OCI-LY1 (cell line): ENCODE results near the gene CLIP2.
"Not testable (repeated sequence)": the region's sequence is repeated elsewhere in the genome, so short reads cannot be mapped to it uniquely, and the experiment has no call there.

ENCODE experiments used
- H2AFZ ChIP-seq: fragments of 200-600 bp; sonication (generic), shearing (Covaris generic); 2 replicates; pipeline ENCODE4 v1.6.0; 2014; ENCODE audit warnings: antibody characterized with exemption, mild to moderate bottlenecking, low read length
- H3F3A ChIP-seq: fragments of 200-600 bp; sonication (generic), shearing (Covaris generic); 2 replicates; pipeline ENCODE4 v1.6.0; 2014; ENCODE audit warnings: mild to moderate bottlenecking, antibody characterized with exemption, low read length, moderate library complexity; ENCODE audit not compliant: insufficient read depth
- H3K27ac ChIP-seq: fragments of 200-600 bp; sonication (generic); 2 replicates; pipeline ENCODE4 v1.5.1; 2014; ENCODE audit warnings: low read length, mixed run types, mild to moderate bottlenecking, low read depth; ENCODE audit not compliant: poor library complexity, severe bottlenecking
- H3K27me3 ChIP-seq: fragments of 200-600 bp; sonication (generic); 2 replicates; pipeline ENCODE4 v1.6.0; 2014; ENCODE audit warnings: antibody characterized with exemption, mild to moderate bottlenecking, low read length, moderate library complexity; ENCODE audit not compliant: insufficient read depth
- H3K36me3 ChIP-seq: fragments of 200-600 bp; sonication (generic); 2 replicates; pipeline ENCODE4 v1.6.1; 2014; ENCODE audit warnings: mild to moderate bottlenecking, antibody characterized with exemption, low read length, moderate library complexity, mixed read lengths; ENCODE audit not compliant: insufficient read depth
- H3K4me1 ChIP-seq: fragments of 200-600 bp; sonication (generic); 2 replicates; pipeline ENCODE4 v1.5.1; 2014; ENCODE audit warnings: mild to moderate bottlenecking, low read length, moderate library complexity; ENCODE audit not compliant: insufficient read depth, severe bottlenecking
- H3K4me2 ChIP-seq: fragments of 200-600 bp; sonication (generic), shearing (Covaris generic); 2 replicates; pipeline ENCODE4 v1.6.1; 2014; ENCODE audit warnings: low read length
- H3K4me3 ChIP-seq: fragments of 200-600 bp; sonication (generic); 2 replicates; pipeline ENCODE4 v1.5.1; 2014; ENCODE audit warnings: low read length, low read depth, mild to moderate bottlenecking, mixed read lengths; ENCODE audit not compliant: poor library complexity, severe bottlenecking
- H3K79me2 ChIP-seq: fragments of 200-600 bp; shearing (Covaris generic); 2 replicates; pipeline ENCODE4 v1.6.1; 2016; ENCODE audit warnings: mixed run types, low read length, mixed read lengths; ENCODE audit not compliant: insufficient read depth
- H3K9ac ChIP-seq: fragments of 200-600 bp; sonication (generic), shearing (Covaris generic); 2 replicates; pipeline ENCODE4 v1.6.1; 2014; ENCODE audit warnings: mild to moderate bottlenecking, low read length, mixed read lengths
- H3K9me2 ChIP-seq: fragments of 200-600 bp; sonication (generic), shearing (Covaris generic); 2 replicates; pipeline ENCODE4 v1.6.1; 2014; ENCODE audit warnings: low read depth, mild to moderate bottlenecking, low read length, mixed read lengths
- H3K9me3 ChIP-seq: fragments of 200-600 bp; shearing (Covaris generic); 2 replicates; pipeline ENCODE4 v1.6.1; 2014; ENCODE audit warnings: low read length, mixed read lengths
- H4K20me1 ChIP-seq: fragments of 200-600 bp; sonication (generic), shearing (Covaris generic); 2 replicates; pipeline ENCODE4 v1.6.0; 2016; ENCODE audit warnings: mild to moderate bottlenecking, low read length; ENCODE audit not compliant: insufficient read depth
- CTCF ChIP-seq: fragments of 200-600 bp; sonication (generic), shearing (Covaris generic); IDR thresholded peaks from 2 replicates; pipeline ENCODE4 v1.5.1; 2017; ENCODE audit warnings: mild to moderate bottlenecking, antibody characterized with exemption, low read length, moderate library complexity, mixed read lengths
- EZH2 ChIP-seq: fragments of 200-600 bp; sonication (generic), shearing (Covaris generic); IDR thresholded peaks from 2 replicates; pipeline ENCODE4 v1.8.0; 2017; ENCODE audit warnings: borderline replicate concordance, mixed run types, mild to moderate bottlenecking, antibody characterized with exemption, low read length, moderate library complexity, mixed read lengths

CLIP2 gene

GRCh38 chr7:74311305-74311744 is 22.1 kb downstream of the CLIP2 start:
- Histone ChIP-seq H3K9me2 (no peaks in the 10 kb centered on the region), H4K20me1 (no peaks in the 10 kb centered on the region), H3K36me3 (no peaks in the 10 kb centered on the region; the same call in 1 of the 2 replicates), H3K4me2 (no peak overlapping the region), H3K27ac (no peak overlapping the region), H3F3A (no peaks in the 10 kb centered on the region), H3K9me3 (0 out of 2 replicates have a peak, but pooled peaks cover 2% of the 10 kb centered on the region), H3K4me3 (no peak overlapping the region), H3K4me1 (no peaks in the 10 kb centered on the region), H3K9ac (no peak overlapping the region), H2AFZ (no peak overlapping the region), H3K79me2 (no peaks in the 10 kb centered on the region), H3K27me3 (peaks cover 8% of the 10 kb centered on the region)
- TF ChIP-seq EZH2 (no peak), CTCF (no peak)

GRCh38 chr7:74312418-74313028 is 23.3 kb downstream of the CLIP2 start:
- no peaks in the 10 kb centered on the region for H3F3A ChIP-seq
- H2AFZ ChIP-seq = no peak overlapping the region
- no peak overlapping the region for H3K9ac ChIP-seq
- H3K27ac ChIP-seq = no peak overlapping the region
- no peak overlapping the region for H3K4me2 ChIP-seq
- H3K9me2 ChIP-seq = no peaks in the 10 kb centered on the region
- H3K79me2 ChIP-seq = no peaks in the 10 kb centered on the region
- no peaks in the 10 kb centered on the region for H4K20me1 ChIP-seq
- no peaks in the 10 kb centered on the region for H3K4me1 ChIP-seq
- H3K4me3 ChIP-seq = no peak overlapping the region
- H3K36me3 ChIP-seq = no peaks in the 10 kb centered on the region; the same call in 1 of the 2 replicates
- peaks cover 8% of the 10 kb centered on the region; the same call in 1 of the 2 replicates for H3K27me3 ChIP-seq
- TF ChIP-seq CTCF (no peak), EZH2 (no peak)
- H3K9me3 ChIP-seq = 0 out of 2 replicates have a peak, but pooled peaks cover 2% of the 10 kb centered on the region

- H3K9ac ChIP-seq, H3F3A ChIP-seq, H3K79me2 ChIP-seq, H3K27ac ChIP-seq, H3K9me3 ChIP-seq, H4K20me1 ChIP-seq, H3K27me3 ChIP-seq, H3K4me3 ChIP-seq, H3K4me1 ChIP-seq, H2AFZ ChIP-seq, H3K9me2 ChIP-seq, H3K36me3 ChIP-seq, H3K4me2 ChIP-seq: not testable (repeated sequence)
Observed at GRCh38 chr7:74315891-74316290, 26.7 kb downstream of the CLIP2 start.
